Fibroblast of pulmonary artery (primary cell): ENCODE data around the gene ROBO1.

ENCODE experiments used
- DNase-seq: peaks from one replicate; pipeline ENCODE4 v3.0.0-alpha.2; 2010; ENCODE audit warnings: low read depth
- H3K4me3 ChIP-seq: replicated peaks from 2 replicates; pipeline ENCODE4 v1.5.1; 2011; ENCODE audit warnings: low read depth, mild to moderate bottlenecking, control low read depth, low read length, moderate library complexity
- CTCF ChIP-seq: IDR thresholded peaks from 2 replicates; pipeline ENCODE4 v1.5.1; 2011; ENCODE audit warnings: mild to moderate bottlenecking, control low read depth, low read length, inconsistent platforms; ENCODE audit errors: missing control alignments

The ROBO1 gene

GRCh38 chr3:79038636-79039035, 729.2 kb downstream of the ROBO1 start:
- H3K4me3 ChIP-seq = no peak overlapping the region
- DNase-seq = no peak
- TF ChIP-seq CTCF = no peak

- H3K4me3 ChIP-seq = no peak overlapping the region
- no peak for DNase-seq
- no peak for TF ChIP-seq CTCF
These were observed 729.7 kb downstream of the ROBO1 start for GRCh38 chr3:79038057-79038456.

- H3K4me3 ChIP-seq = no peak overlapping the region
- DNase-seq = peak; percentile 82
- peak; percentile 60 for TF ChIP-seq CTCF
These were observed 735.0 kb downstream of the ROBO1 start for GRCh38 chr3:79032686-79033318.

GRCh38 chr3:79030157-79030556, 737.6 kb downstream of the ROBO1 start:
- no peak for TF ChIP-seq CTCF
- no peak for DNase-seq
- H3K4me3 ChIP-seq = no peak overlapping the region

- TF ChIP-seq CTCF = no peak
- DNase-seq = no peak
- no peak overlapping the region for H3K4me3 ChIP-seq
These were observed 738.9 kb downstream of the ROBO1 start for GRCh38 chr3:79028916-79029315.

GRCh38 chr3:79027593-79027992, 740.2 kb downstream of the ROBO1 start:
- DNase-seq = no peak
- no peak for TF ChIP-seq CTCF
- H3K4me3 ChIP-seq = no peak overlapping the region

- peak overlapping the region; percentile 68 for H3K4me3 ChIP-seq
- no peak for DNase-seq
These were observed 747.9 kb downstream of the ROBO1 start for GRCh38 chr3:79019924-79020173.

More at GRCh38 chr3:79019924-79020173, 747.9 kb downstream of the ROBO1 start:
- TF ChIP-seq CTCF = no peak
